H1 (cell line): ENCODE results near the gene OS9. TPM values are rescaled to one million over a fixed set of nuclear protein-coding genes. Genes with fewer than 3 reads are reported as not detected.

Experiments used
- CTCF ChIA-PET: fragments of 300-600 bp; sonication (Branson Sonifier 250); formaldehyde crosslinking; loops from one replicate; lab custom pipeline; 2021; ENCODE audit not compliant: partially characterized antibody; lab: Charles Lee
- POLR2A ChIA-PET: fragments of 300-600 bp; sonication (Branson Sonifier 250); formaldehyde crosslinking; loops from one replicate; lab custom pipeline; 2021; ENCODE audit warnings: inconsistent platforms; ENCODE audit not compliant: partially characterized antibody; lab: Charles Lee
- DNase-seq, 2 experiments: peaks; one replicate each; pipeline versions ENCODE4 v3.0.0 to v3.0.0-alpha.2; 2010 to 2022; ENCODE audit warnings: low spot score in 2 of 2, low read depth in 1 of 2, mixed read lengths in 1 of 2
- FAIRE-seq: peaks from 2 replicates; lab custom pipeline; 2011; peaks lifted over from hg19 to GRCh38; lab: Jason Lieb, UNC
- H2AFZ ChIP-seq: 2 replicates; pipeline ENCODE4 v1.8.1; 2012; ENCODE audit warnings: low read length, inconsistent platforms
- H2AK5ac ChIP-seq: 2 replicates; pipeline ENCODE4 v1.6.1; 2013; ENCODE audit warnings: low read depth, low read length
- H2BK120ac ChIP-seq: replicated peaks from 2 replicates; pipeline ENCODE3; 2013; ENCODE audit warnings: low read depth, low read length, inconsistent platforms
- H2BK12ac ChIP-seq: 2 replicates; pipeline ENCODE4 v1.6.1; 2013; ENCODE audit warnings: low read depth, low read length
- H2BK15ac ChIP-seq: 2 replicates; pipeline ENCODE4 v1.6.1; 2013; ENCODE audit warnings: low read length
- H2BK20ac ChIP-seq: 2 replicates; pipeline ENCODE4 v1.6.1; 2013; ENCODE audit warnings: low read length
- H2BK5ac ChIP-seq: 2 replicates; pipeline ENCODE4 v1.6.1; 2013; ENCODE audit warnings: low read depth, low read length
- H3K14ac ChIP-seq: 2 replicates; pipeline ENCODE4 v1.6.1; 2013; ENCODE audit warnings: inconsistent platforms; ENCODE audit not compliant: insufficient read length
- H3K18ac ChIP-seq: 2 replicates; pipeline ENCODE4 v1.6.1; 2013; ENCODE audit warnings: low read length; ENCODE audit errors: extremely low read depth
- H3K23ac ChIP-seq: 2 replicates; pipeline ENCODE4 v1.6.1; 2013; ENCODE audit warnings: inconsistent platforms; ENCODE audit not compliant: insufficient read length
- H3K23me2 ChIP-seq: 2 replicates; pipeline ENCODE4 v1.6.1; 2013; ENCODE audit warnings: low read depth, low read length
- H3K27ac ChIP-seq: 2 replicates; pipeline ENCODE4 v1.6.1; 2011; ENCODE audit warnings: low read depth, low read length, inconsistent platforms
- H3K27me3 ChIP-seq, 4 experiments: replicated peaks in 1 of 4; 1 replicate in 1 of 4; 2 replicates in 3 of 4; pipeline versions ENCODE4 v1.6.1 to v1.8.1; 2011 to 2013; ENCODE audit warnings: low read length in 3 of 4, mild to moderate bottlenecking in 3 of 4, inconsistent platforms in 2 of 4, mixed read lengths in 2 of 4, moderate library complexity in 1 of 4; ENCODE audit not compliant: control insufficient read depth in 3 of 4, insufficient read depth in 3 of 4; ENCODE audit errors: extremely low read depth in 1 of 4
- H3K36me3 ChIP-seq, 4 experiments: 2 replicates each; pipeline versions ENCODE4 v1.6.1 to v1.8.1; 2011 to 2013; ENCODE audit warnings: mild to moderate bottlenecking in 4 of 4, low read length in 3 of 4, moderate library complexity in 2 of 4, control low read depth in 1 of 4, inconsistent platforms in 1 of 4; ENCODE audit not compliant: insufficient read depth in 4 of 4, control insufficient read depth in 2 of 4
- H3K4ac ChIP-seq: replicated peaks from 2 replicates; pipeline ENCODE3; 2013; ENCODE audit warnings: low read length, low read depth, mixed read lengths, inconsistent platforms; ENCODE audit not compliant: insufficient read length
- H3K4me1 ChIP-seq, 4 experiments: replicated peaks in 1 of 4; 1 replicate in 1 of 4; 2 replicates in 3 of 4; pipeline versions ENCODE4 v1.6.1 to v1.8.1; 2011 to 2013; ENCODE audit warnings: low read length in 3 of 4, inconsistent platforms in 2 of 4, mixed read lengths in 1 of 4; ENCODE audit not compliant: insufficient read depth in 4 of 4, control insufficient read depth in 3 of 4
- H3K4me2 ChIP-seq, 2 experiments: 2 replicates each; pipeline versions ENCODE4 v1.6.1 to v1.8.1; 2011 to 2013; ENCODE audit warnings: low read depth in 2 of 2, low read length in 2 of 2, control low read depth in 1 of 2, inconsistent platforms in 1 of 2, mild to moderate bottlenecking in 1 of 2; ENCODE audit not compliant: insufficient read depth in 1 of 2
- H3K4me3 ChIP-seq, 4 experiments: fragments of 200-600, 300-600 bp in 1 of 4; sonication (generic), shearing (Covaris generic), sonication (Bioruptor Twin) in 1 of 4; 2 replicates each; pipeline versions ENCODE4 v1.5.1 to v1.8.1; 2011 to 2016; ENCODE audit warnings: low read length in 4 of 4, low read depth in 3 of 4, control low read depth in 2 of 4, inconsistent platforms in 2 of 4, mild to moderate bottlenecking in 2 of 4, mixed read lengths in 1 of 4, moderate library complexity in 1 of 4; ENCODE audit not compliant: insufficient read depth in 2 of 4; ENCODE audit errors: extremely low read depth in 1 of 4
- H3K56ac ChIP-seq: replicated peaks from 2 replicates; pipeline ENCODE3; 2013; ENCODE audit warnings: low read depth, mild to moderate bottlenecking, mixed read lengths, low read length, inconsistent platforms; ENCODE audit not compliant: insufficient read length
- H3K79me1 ChIP-seq: 2 replicates; pipeline ENCODE4 v1.6.1; 2013; ENCODE audit warnings: low read depth, low read length, control low read depth
- H3K79me2 ChIP-seq, 2 experiments: 2 replicates each; pipeline versions ENCODE4 v1.6.1 to v1.8.1; 2012 to 2013; ENCODE audit warnings: low read length in 2 of 2, mild to moderate bottlenecking in 2 of 2, inconsistent platforms in 1 of 2; ENCODE audit not compliant: insufficient read depth in 2 of 2, control insufficient read depth in 1 of 2
- H3K9ac ChIP-seq, 4 experiments: replicated peaks in 1 of 4; 1 replicate in 1 of 4; 2 replicates in 3 of 4; pipeline versions ENCODE4 v1.6.1 to v1.8.1; 2011 to 2013; ENCODE audit warnings: low read depth in 3 of 4, low read length in 3 of 4, control low read depth in 2 of 4, mild to moderate bottlenecking in 2 of 4, moderate library complexity in 2 of 4, inconsistent platforms in 1 of 4; ENCODE audit errors: extremely low read depth in 1 of 4
- H3K9me3 ChIP-seq, 2 experiments: 2 replicates each; pipeline versions ENCODE4 v1.6.1 to v1.8.1; 2012 to 2013; ENCODE audit warnings: mild to moderate bottlenecking in 2 of 2, moderate library complexity in 2 of 2, control low read depth in 1 of 2, inconsistent platforms in 1 of 2, low read depth in 1 of 2, low read length in 1 of 2, mixed read lengths in 1 of 2; ENCODE audit not compliant: insufficient read depth in 2 of 2
- H4K20me1 ChIP-seq, 2 experiments: replicated peaks in 1 of 2; 2 replicates each; pipeline versions ENCODE3 to v1.8.1; 2011 to 2013; ENCODE audit warnings: inconsistent platforms in 2 of 2, low read length in 2 of 2, mild to moderate bottlenecking in 1 of 2; ENCODE audit not compliant: insufficient read depth in 2 of 2, control insufficient read depth in 1 of 2
- H4K5ac ChIP-seq: 2 replicates; pipeline ENCODE4 v1.6.1; 2013; ENCODE audit warnings: low read length, low read depth, mixed read lengths, inconsistent platforms; ENCODE audit not compliant: insufficient read length
- H4K8ac ChIP-seq: 2 replicates; pipeline ENCODE4 v1.8.0; 2013; ENCODE audit warnings: mild to moderate bottlenecking, moderate library complexity, low read length, inconsistent platforms; ENCODE audit not compliant: insufficient read depth; ENCODE audit errors: extremely low read depth
- H4K91ac ChIP-seq: replicated peaks from 2 replicates; pipeline ENCODE3; 2013; ENCODE audit warnings: low read length, mixed read lengths, inconsistent platforms; ENCODE audit not compliant: insufficient read length
- BRCA1 ChIP-seq: IDR thresholded peaks from 2 replicates; pipeline ENCODE4 v1.6.1; 2012; ENCODE audit warnings: low read depth, low read length, improper control_type of control experiment
- FOSL1 ChIP-seq: IDR thresholded peaks from 2 replicates; pipeline ENCODE4 v1.6.1; 2011; ENCODE audit warnings: mild to moderate bottlenecking, low read depth, low read length, moderate library complexity; ENCODE audit not compliant: insufficient read depth
- HDAC6 ChIP-seq: IDR thresholded peaks from one replicate; pipeline ENCODE4 v1.7.1; 2012; ENCODE audit warnings: low read depth, mild to moderate bottlenecking, inconsistent platforms, low read length, moderate library complexity
- KDM5A ChIP-seq: fragments of 200-600 bp; IDR thresholded peaks from 2 replicates; pipeline ENCODE4 v1.7.1; 2012; ENCODE audit warnings: mild to moderate bottlenecking, low read length, inconsistent platforms, mixed read lengths
- NANOG ChIP-seq: IDR thresholded peaks from 2 replicates; pipeline ENCODE4 v1.6.1; 2011; ENCODE audit warnings: low read length, low read depth, mild to moderate bottlenecking, inconsistent platforms; ENCODE audit not compliant: insufficient read depth, poor library complexity, severe bottlenecking
- PHF8 ChIP-seq: fragments of 200-600 bp; sonication (generic); conservative IDR thresholded peaks from 2 replicates; pipeline ENCODE4 v1.7.1; 2012; ENCODE audit warnings: low read depth, mild to moderate bottlenecking, inconsistent platforms, low read length, moderate library complexity
- RBBP5 ChIP-seq: IDR thresholded peaks from 2 replicates; pipeline ENCODE4 v1.7.1; 2012; ENCODE audit warnings: low read depth, mild to moderate bottlenecking, inconsistent platforms, low read length, moderate library complexity, borderline replicate concordance
- RNF2 ChIP-seq: fragments of 200-900, 300-1000 bp; sonication (generic); IDR thresholded peaks from 2 replicates; pipeline ENCODE4 v1.7.1; 2016; ENCODE audit warnings: borderline replicate concordance, low read depth, mild to moderate bottlenecking, antibody characterized with exemption, low read length; ENCODE audit not compliant: poor library complexity, severe bottlenecking; ENCODE audit errors: missing control alignments
- WGBS, 2 experiments: shearing (Covaris generic) in 1 of 2; methylation state at CpG; one replicate each; pipeline versions ENCODE4 v1.1.6 to v1.1.7; 2013 to 2015; ENCODE audit warnings: low lambda C conversion rate in 2 of 2, mixed read lengths in 2 of 2, inconsistent platforms in 1 of 2, low coverage in 1 of 2, missing lambda C conversion rate in 1 of 2; ENCODE audit not compliant: insufficient replicate concordance in 2 of 2, insufficient coverage in 1 of 2, insufficient read length in 1 of 2; ENCODE audit errors: extremely low coverage in 1 of 2, missing lambda C conversion rate in 1 of 2; 5-methylcytosine and 5-hydroxymethylcytosine counted together
- polyA plus RNA-seq, 7 experiments: library from polyadenylated mRNA; depleted of rRNA in 3 of 7; stranded (reverse) in 5 of 7; unstranded in 2 of 7; fragments of >200 nt in 5 of 7; fragments of 200-250 nt in 2 of 7; gene quantifications; 1 replicate in 5 of 7; 2 replicates in 1 of 7; 4 replicates in 1 of 7; pipeline versions ENCODE4 v1.2.1 to v1.2.3, GENCODE V29; 2011 to 2013; ENCODE audit warnings: missing spikeins in 2 of 7, mixed read lengths in 2 of 7
- total RNA-seq: library from RNA; stranded (reverse); fragmentation: NEBNext Ultra II Directional; extraction: Animal tissue kit (Norgen Biotek cat#: 25700); gene quantifications from 2 replicates; pipeline ENCODE4 v1.2.1, GENCODE V29; 2021
- TF ChIP-seq, protein P1 (sequence below): IDR thresholded peaks from 2 replicates; pipeline ENCODE4 v1.6.1; 2012; ENCODE audit warnings: low read length, inconsistent platforms

OS9 gene
- total and polyA plus RNA-seq, 2 of the 8 experiments (the other 6 are each of a cell fraction or from before 2014, with no cell fraction given), result 71.0 to 108 TPM

GRCh38 chr12:57717846-57718640, 24.1 kb downstream of the OS9 start:
- Histone ChIP-seq H2BK5ac (no peak overlapping the region), H2AK5ac (no peak overlapping the region), H3K4me2 (no peak overlapping the region), H3K9ac (no peak overlapping the region), H4K5ac (no peak overlapping the region), H4K20me1 (peaks cover 0 to 3% of the 10 kb centered on the region in 2 experiments), H3K27ac (no peak overlapping the region), H2BK20ac (no peak overlapping the region), H3K27me3 (no peaks in the 10 kb centered on the region), H4K8ac (no peak overlapping the region), H2BK12ac (no peak overlapping the region), H2BK120ac (no peak overlapping the region), H3K4ac (no peak overlapping the region), H3K23me2 (no peaks in the 10 kb centered on the region), H3K79me1 (no peaks in the 10 kb centered on the region), H2AFZ (no peak overlapping the region), H2BK15ac (no peak overlapping the region), H3K23ac (no peak overlapping the region), H3K4me3 (no peak overlapping the region), H3K14ac (no peak overlapping the region), H3K9me3 (no peaks in the 10 kb centered on the region), H3K36me3 (peaks cover 0 to 22% (median 5%) of the 10 kb centered on the region in 4 experiments; a peak in 4 of 8 replicates), H4K91ac (no peak overlapping the region), H3K18ac (no peak overlapping the region), H3K79me2 (no peaks in the 10 kb centered on the region), H3K56ac (no peak overlapping the region), H3K4me1 (no peaks in the 10 kb centered on the region)
- ChIA-PET POLR2A (interaction anchor here (0.6 kb wide), 1 partner anchor 75 kb away, joined by 3 read pairs; no protein-coding TSS in a partner anchor), CTCF (interaction anchor here (2.3 to 11.7 kb wide), 2 partner anchors 20 to 24 kb away, joined by 6 to 149 read pairs; partner anchors contain the start of genes AGAP2 and OS9)
- DNase-seq (peak in 1 of 2 experiments; percentile 19), FAIRE-seq (no peak)
- WGBS, 2 experiments, result 91 to 100% methylated on average over 1 to 21 of the region's 22 CpGs
- TF ChIP-seq KDM5A (no peak), HDAC6 (no peak), BRCA1 (no peak), RNF2 (no peak), NANOG (no peak), PHF8 (no peak), RBBP5 (no peak), FOSL1 (no peak)
- TF ChIP-seq, protein P1, sequence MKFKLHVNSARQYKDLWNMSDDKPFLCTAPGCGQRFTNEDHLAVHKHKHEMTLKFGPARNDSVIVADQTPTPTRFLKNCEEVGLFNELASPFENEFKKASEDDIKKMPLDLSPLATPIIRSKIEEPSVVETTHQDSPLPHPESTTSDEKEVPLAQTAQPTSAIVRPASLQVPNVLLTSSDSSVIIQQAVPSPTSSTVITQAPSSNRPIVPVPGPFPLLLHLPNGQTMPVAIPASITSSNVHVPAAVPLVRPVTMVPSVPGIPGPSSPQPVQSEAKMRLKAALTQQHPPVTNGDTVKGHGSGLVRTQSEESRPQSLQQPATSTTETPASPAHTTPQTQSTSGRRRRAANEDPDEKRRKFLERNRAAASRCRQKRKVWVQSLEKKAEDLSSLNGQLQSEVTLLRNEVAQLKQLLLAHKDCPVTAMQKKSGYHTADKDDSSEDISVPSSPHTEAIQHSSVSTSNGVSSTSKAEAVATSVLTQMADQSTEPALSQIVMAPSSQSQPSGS, result no peak
